ENCODE data around the gene PACS1. TPM values are rescaled to one million over a fixed set of nuclear protein-coding genes. Genes with fewer than 3 reads are reported as not detected.
A peak's percentile ranks its signal among the peaks of the same experiment; 100 is the strongest.

The PACS1 gene
- total RNA-seq, 1 donor from 2014 or later: 86.9 TPM

DNA sequence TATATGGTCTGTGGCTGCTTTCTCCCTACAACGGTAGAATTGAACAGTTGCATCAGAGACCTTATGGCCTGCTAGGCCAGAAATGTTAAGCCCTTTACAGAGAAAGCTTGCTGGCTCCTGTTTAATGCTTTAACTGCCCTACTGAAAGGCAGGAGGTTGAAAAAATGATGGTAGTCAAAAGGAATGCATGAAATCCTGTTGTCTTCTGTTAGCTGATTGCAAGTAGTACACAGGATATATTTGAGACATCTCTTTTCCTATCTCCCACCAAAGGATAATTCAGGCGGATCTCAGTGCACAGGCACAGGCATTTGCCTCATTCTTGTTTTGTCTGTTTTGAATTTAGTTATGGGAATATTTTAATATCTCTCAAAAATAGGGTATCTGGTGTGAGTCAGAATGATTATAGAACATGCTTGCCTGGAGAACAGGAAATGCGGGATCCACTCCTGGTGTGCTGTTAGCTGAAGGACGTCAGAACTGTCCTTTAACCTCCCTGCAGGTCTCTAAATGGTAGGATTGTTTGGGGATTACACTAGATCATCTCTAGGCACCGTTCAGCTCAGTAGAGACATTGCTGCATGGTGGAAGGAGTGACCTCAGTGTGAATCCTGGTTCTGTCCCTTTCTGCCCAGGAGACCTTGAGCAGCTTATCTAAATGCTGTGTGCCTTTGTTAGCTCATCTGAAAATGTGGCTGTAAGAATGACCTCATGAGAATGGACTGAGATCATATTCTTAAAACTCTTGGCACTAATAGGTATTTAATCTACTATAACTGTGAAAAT, 49.5 kb downstream of the PACS1 start:
- H3K4me2 ChIP-seq (ENCODE audit: low read length): peak overlapping the region; percentile 64
- Mint-ChIP-seq H3K4me3 (ENCODE audit: unreplicated experiment) (no peak overlapping the region), H3K27me3 (ENCODE audit: low read depth, unreplicated experiment) (no peaks in the 10 kb centered on the region), H3K9me3 (ENCODE audit: unreplicated experiment) (no peaks in the 10 kb centered on the region), H3K4me1 (ENCODE audit: low read depth, unreplicated experiment) (peaks cover 73% of the 10 kb centered on the region), H3K27ac (ENCODE audit: unreplicated experiment) (peak overlapping the region; percentile 98), H3K36me3 (ENCODE audit: low read depth, unreplicated experiment) (peaks cover 1% of the 10 kb centered on the region)
- no peaks in the 10 kb centered on the region for H3K36me3 ChIP-seq (ENCODE audit: insufficient read depth, low read length)
- peak overlapping the region; percentile 69 for H3K9ac ChIP-seq (ENCODE audit: low read length)
- DNase-seq (ENCODE audit: low read depth) (peak; percentile 90), FAIRE-seq (peak; percentile 52)
- H4K20me1 ChIP-seq (ENCODE audit: insufficient read depth, low read length): no peaks in the 10 kb centered on the region
- H2AFZ ChIP-seq (ENCODE audit: low read depth, low read length): no peak overlapping the region
- peak overlapping the region; percentile 1 for H3K4me3 ChIP-seq (ENCODE audit: insufficient read depth, low read depth, low read length)
- H3K9me3 ChIP-seq (ENCODE audit: insufficient read depth, low read depth, low read length): no peaks in the 10 kb centered on the region
- H3K4me1 ChIP-seq (ENCODE audit: insufficient read depth, low read length): peaks cover 52% of the 10 kb centered on the region
- H3K27me3 ChIP-seq (ENCODE audit: insufficient read depth, low read length): no peaks in the 10 kb centered on the region
- H3K27ac ChIP-seq (ENCODE audit: low read depth, low read length): peak overlapping the region; percentile 91
- TF ChIP-seq, protein P1, sequence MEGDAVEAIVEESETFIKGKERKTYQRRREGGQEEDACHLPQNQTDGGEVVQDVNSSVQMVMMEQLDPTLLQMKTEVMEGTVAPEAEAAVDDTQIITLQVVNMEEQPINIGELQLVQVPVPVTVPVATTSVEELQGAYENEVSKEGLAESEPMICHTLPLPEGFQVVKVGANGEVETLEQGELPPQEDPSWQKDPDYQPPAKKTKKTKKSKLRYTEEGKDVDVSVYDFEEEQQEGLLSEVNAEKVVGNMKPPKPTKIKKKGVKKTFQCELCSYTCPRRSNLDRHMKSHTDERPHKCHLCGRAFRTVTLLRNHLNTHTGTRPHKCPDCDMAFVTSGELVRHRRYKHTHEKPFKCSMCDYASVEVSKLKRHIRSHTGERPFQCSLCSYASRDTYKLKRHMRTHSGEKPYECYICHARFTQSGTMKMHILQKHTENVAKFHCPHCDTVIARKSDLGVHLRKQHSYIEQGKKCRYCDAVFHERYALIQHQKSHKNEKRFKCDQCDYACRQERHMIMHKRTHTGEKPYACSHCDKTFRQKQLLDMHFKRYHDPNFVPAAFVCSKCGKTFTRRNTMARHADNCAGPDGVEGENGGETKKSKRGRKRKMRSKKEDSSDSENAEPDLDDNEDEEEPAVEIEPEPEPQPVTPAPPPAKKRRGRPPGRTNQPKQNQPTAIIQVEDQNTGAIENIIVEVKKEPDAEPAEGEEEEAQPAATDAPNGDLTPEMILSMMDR (IDR thresholded peaks at IDR 0.05; ENCODE audit: insufficient read depth, low read depth, low read length): no peak
- no peak for TF ChIP-seq EZH2 (IDR thresholded peaks at IDR 0.05; ENCODE audit: insufficient read depth, low read length)
- peaks cover 70% of the 10 kb centered on the region for H3K79me2 ChIP-seq (ENCODE audit: insufficient read depth, low read length)

DNA sequence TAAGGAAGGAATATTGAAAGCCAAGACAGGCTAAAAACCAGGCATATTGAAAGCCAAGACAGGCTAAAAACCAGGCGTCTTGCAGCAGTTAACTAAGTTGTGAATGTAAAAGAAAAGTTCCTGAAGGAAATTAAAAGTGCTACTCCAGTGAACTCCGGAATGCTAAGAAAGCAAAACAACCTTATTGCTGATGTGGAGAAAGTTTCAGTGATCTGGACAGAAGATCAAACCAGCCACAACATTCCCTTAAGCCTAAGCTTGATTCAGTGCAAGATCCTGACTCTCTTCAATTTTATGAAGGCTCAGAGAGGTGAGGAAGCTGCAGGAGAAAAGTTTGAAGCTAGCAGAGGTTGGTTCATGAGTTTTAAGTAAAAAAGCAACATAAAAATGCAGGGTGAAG, 51.4 kb downstream of the PACS1 start:
- Histone ChIP-seq H3K4me1 (ENCODE audit: insufficient read depth, low read length) (peaks cover 49% of the 10 kb centered on the region), H3K36me3 (ENCODE audit: insufficient read depth, low read length) (no peaks in the 10 kb centered on the region), H2AFZ (ENCODE audit: low read depth, low read length) (no peak overlapping the region), H4K20me1 (ENCODE audit: insufficient read depth, low read length) (no peaks in the 10 kb centered on the region), H3K27me3 (ENCODE audit: insufficient read depth, low read length) (no peaks in the 10 kb centered on the region), H3K4me3 (ENCODE audit: insufficient read depth, low read depth, low read length) (no peak overlapping the region), H3K4me2 (ENCODE audit: low read length) (no peak overlapping the region), H3K27ac (ENCODE audit: low read depth, low read length) (no peak overlapping the region), H3K9me3 (ENCODE audit: insufficient read depth, low read depth, low read length) (no peaks in the 10 kb centered on the region), H3K79me2 (ENCODE audit: insufficient read depth, low read length) (peaks cover 70% of the 10 kb centered on the region), H3K9ac (ENCODE audit: low read length) (no peak overlapping the region)
- no peak for TF ChIP-seq EZH2 (IDR thresholded peaks at IDR 0.05; ENCODE audit: insufficient read depth, low read length)
- TF ChIP-seq, protein P1 (IDR thresholded peaks at IDR 0.05; ENCODE audit: insufficient read depth, low read depth, low read length): no peak
- DNase-seq (ENCODE audit: low read depth) (no peak), FAIRE-seq (no peak)
- Mint-ChIP-seq H3K27me3 (ENCODE audit: low read depth, unreplicated experiment) (no peaks in the 10 kb centered on the region), H3K27ac (ENCODE audit: unreplicated experiment) (peak overlapping the region; percentile 98), H3K36me3 (ENCODE audit: low read depth, unreplicated experiment) (peaks cover 1% of the 10 kb centered on the region), H3K4me3 (ENCODE audit: unreplicated experiment) (no peak overlapping the region), H3K4me1 (ENCODE audit: low read depth, unreplicated experiment) (peaks cover 70% of the 10 kb centered on the region), H3K9me3 (ENCODE audit: unreplicated experiment) (no peaks in the 10 kb centered on the region)

DNA sequence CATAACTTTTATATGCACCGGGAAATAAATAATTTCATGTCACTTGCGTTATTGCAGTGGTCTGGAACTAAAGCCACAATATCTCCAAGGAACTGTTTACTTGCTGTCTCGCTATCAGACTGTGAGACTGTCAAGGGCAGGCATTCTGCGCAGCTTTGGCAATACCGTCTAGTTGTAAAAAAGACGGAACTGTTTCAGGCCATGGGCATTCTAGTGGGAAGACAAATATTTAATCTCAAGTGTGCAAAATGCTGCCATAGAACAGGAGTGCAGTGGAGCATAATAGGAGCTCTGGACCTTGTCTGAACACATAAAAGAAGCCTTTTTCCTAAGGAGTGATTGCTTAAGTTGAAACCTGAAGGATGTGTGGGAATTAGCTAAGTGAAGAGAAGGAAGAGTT, 53.8 kb downstream of the PACS1 start:
- no peak overlapping the region for H3K4me3 Mint-ChIP-seq (ENCODE audit: unreplicated experiment)
- no peak overlapping the region for H3K4me3 ChIP-seq (ENCODE audit: insufficient read depth, low read depth, low read length)
- H3K9ac ChIP-seq (ENCODE audit: low read length): peak overlapping the region; percentile 23
- H3K27ac Mint-ChIP-seq (ENCODE audit: unreplicated experiment): no peak overlapping the region
- no peaks in the 10 kb centered on the region for H3K9me3 Mint-ChIP-seq (ENCODE audit: unreplicated experiment)
- peaks cover 70% of the 10 kb centered on the region for H3K79me2 ChIP-seq (ENCODE audit: insufficient read depth, low read length)
- H3K27ac ChIP-seq (ENCODE audit: low read depth, low read length): no peak overlapping the region
- H3K9me3 ChIP-seq (ENCODE audit: insufficient read depth, low read depth, low read length): no peaks in the 10 kb centered on the region
- H3K4me1 Mint-ChIP-seq (ENCODE audit: low read depth, unreplicated experiment): peaks cover 71% of the 10 kb centered on the region
- no peaks in the 10 kb centered on the region for H3K36me3 ChIP-seq (ENCODE audit: insufficient read depth, low read length)
- H3K27me3 Mint-ChIP-seq (ENCODE audit: low read depth, unreplicated experiment): no peaks in the 10 kb centered on the region
- DNase-seq (ENCODE audit: low read depth) (no peak), FAIRE-seq (no peak)
- TF ChIP-seq, protein P1 (IDR thresholded peaks at IDR 0.05; ENCODE audit: insufficient read depth, low read depth, low read length): no peak
- TF ChIP-seq EZH2 (IDR thresholded peaks at IDR 0.05; ENCODE audit: insufficient read depth, low read length): no peak
- no peaks in the 10 kb centered on the region for H4K20me1 ChIP-seq (ENCODE audit: insufficient read depth, low read length)
- no peak overlapping the region for H3K4me2 ChIP-seq (ENCODE audit: low read length)
- H3K27me3 ChIP-seq (ENCODE audit: insufficient read depth, low read length): no peaks in the 10 kb centered on the region
- peaks cover 43% of the 10 kb centered on the region for H3K4me1 ChIP-seq (ENCODE audit: insufficient read depth, low read length)
- H2AFZ ChIP-seq (ENCODE audit: low read depth, low read length): no peak overlapping the region
- peaks cover 4% of the 10 kb centered on the region for H3K36me3 Mint-ChIP-seq (ENCODE audit: low read depth, unreplicated experiment)

Data from astrocyte (in vitro differentiated cells and primary cell).